Measurements from ENCODE around the gene GOLGA6L2. TPM values are rescaled to one million over a fixed set of nuclear protein-coding genes. Genes with fewer than 3 reads are reported as not detected.
"Not testable (repeated sequence)": the region's sequence is repeated elsewhere in the genome, so short reads cannot be mapped to it uniquely, and the experiment has no call there.

Gene GOLGA6L2
- total and polyA plus RNA-seq, 2 experiments from 2014 or later, result not detected

- Histone ChIP-seq H3K36me3 (replicated peaks; ENCODE audit: insufficient read depth, low read depth) (no peaks in the 10 kb centered on the region), H3K4me1 (ENCODE audit: insufficient read depth) (no peaks in the 10 kb centered on the region), H2AFZ (no peak overlapping the region), H3K27me3 (no peaks in the 10 kb centered on the region), H3K9me3 (ENCODE audit: low read depth) (no peaks in the 10 kb centered on the region), H3K9me2 (replicated peaks; ENCODE audit: insufficient read depth) (no peaks in the 10 kb centered on the region), H3K4me2 (no peak overlapping the region), H4K20me1 (ENCODE audit: insufficient read depth, poor library complexity, severe bottlenecking) (no peaks in the 10 kb centered on the region), H3K27ac (no peak overlapping the region), H3K79me2 (no peaks in the 10 kb centered on the region), H3K4me3 (no peak overlapping the region)
- TF ChIP-seq EZH2phosphoT487 (IDR thresholded peaks at IDR 0.05; ENCODE audit: low read depth, severe bottlenecking, unreplicated experiment) (no peak), EZH2 (IDR thresholded peaks at IDR 0.05; ENCODE audit: borderline replicate concordance) (no peak), CTCF (IDR thresholded peaks at IDR 0.05; ENCODE audit: poor library complexity) (no peak)
- DNase-seq (ENCODE audit: low spot score), result no peak
- WGBS (ENCODE audit: low lambda C conversion rate, missing lambda C conversion rate), result 60% methylated on average over 8 of the region's 8 CpGs
Measured at GRCh38 chr15:23401627-23402026, 45.4 kb downstream of the GOLGA6L2 start.

- H3K9me3 ChIP-seq (ENCODE audit: low read depth); H3K4me1 ChIP-seq (ENCODE audit: insufficient read depth); H3K36me3 ChIP-seq (replicated peaks; ENCODE audit: insufficient read depth, low read depth); H3K9me2 ChIP-seq (replicated peaks; ENCODE audit: insufficient read depth); H3K27me3 ChIP-seq; H4K20me1 ChIP-seq (ENCODE audit: insufficient read depth, poor library complexity, severe bottlenecking); H3K79me2 ChIP-seq; H2AFZ ChIP-seq; H3K4me3 ChIP-seq; H3K27ac ChIP-seq; DNase-seq (ENCODE audit: low spot score); H3K4me2 ChIP-seq: not testable (repeated sequence)
- WGBS (ENCODE audit: low lambda C conversion rate, missing lambda C conversion rate), result 80% methylated on average over 5 of the region's 5 CpGs
Measured at GRCh38 chr15:23399207-23399606, 47.8 kb downstream of the GOLGA6L2 start.

- H3K27ac ChIP-seq; H3K9me2 ChIP-seq (replicated peaks; ENCODE audit: insufficient read depth); DNase-seq (ENCODE audit: low spot score); H2AFZ ChIP-seq; H4K20me1 ChIP-seq (ENCODE audit: insufficient read depth, poor library complexity, severe bottlenecking); H3K4me2 ChIP-seq; H3K27me3 ChIP-seq; H3K4me1 ChIP-seq (ENCODE audit: insufficient read depth); H3K4me3 ChIP-seq; H3K79me2 ChIP-seq; H3K9me3 ChIP-seq (ENCODE audit: low read depth); H3K36me3 ChIP-seq (replicated peaks; ENCODE audit: insufficient read depth, low read depth): not testable (repeated sequence)
- WGBS (ENCODE audit: low lambda C conversion rate, missing lambda C conversion rate), result 96% methylated on average over 4 of the region's 4 CpGs
Measured at GRCh38 chr15:23398357-23398756, 48.7 kb downstream of the GOLGA6L2 start.

- no peaks in the 10 kb centered on the region for H4K20me1 ChIP-seq (ENCODE audit: insufficient read depth, poor library complexity, severe bottlenecking)
- no peaks in the 10 kb centered on the region for H3K9me3 ChIP-seq (ENCODE audit: low read depth)
- no peak overlapping the region for H3K4me3 ChIP-seq
- TF ChIP-seq CTCF (IDR thresholded peaks at IDR 0.05; ENCODE audit: poor library complexity) (no peak), EZH2phosphoT487 (IDR thresholded peaks at IDR 0.05; ENCODE audit: low read depth, severe bottlenecking, unreplicated experiment) (no peak), EZH2 (IDR thresholded peaks at IDR 0.05; ENCODE audit: borderline replicate concordance) (no peak)
- H3K4me2 ChIP-seq, result no peak overlapping the region
- no peaks in the 10 kb centered on the region for H3K79me2 ChIP-seq
- H2AFZ ChIP-seq, result no peak overlapping the region
- no peaks in the 10 kb centered on the region for H3K36me3 ChIP-seq (replicated peaks; ENCODE audit: insufficient read depth, low read depth)
- H3K27ac ChIP-seq, result no peak overlapping the region
- H3K9me2 ChIP-seq (replicated peaks; ENCODE audit: insufficient read depth), result no peaks in the 10 kb centered on the region
- WGBS (ENCODE audit: low lambda C conversion rate, missing lambda C conversion rate), result 86% methylated on average over 7 of the region's 7 CpGs
- no peak for DNase-seq (ENCODE audit: low spot score)
- H3K27me3 ChIP-seq, result no peaks in the 10 kb centered on the region
- no peaks in the 10 kb centered on the region for H3K4me1 ChIP-seq (ENCODE audit: insufficient read depth)
Measured at GRCh38 chr15:23397779-23398178, 49.3 kb downstream of the GOLGA6L2 start.

GRCh38 chr15:23395832-23396231, 51.2 kb downstream of the GOLGA6L2 start:
- Histone ChIP-seq H3K27ac (no peak overlapping the region), H3K36me3 (replicated peaks; ENCODE audit: insufficient read depth, low read depth) (no peaks in the 10 kb centered on the region), H3K9me3 (ENCODE audit: low read depth) (no peaks in the 10 kb centered on the region), H3K27me3 (no peaks in the 10 kb centered on the region), H3K4me2 (no peak overlapping the region), H3K9me2 (replicated peaks; ENCODE audit: insufficient read depth) (no peaks in the 10 kb centered on the region), H3K4me1 (ENCODE audit: insufficient read depth) (no peaks in the 10 kb centered on the region), H3K79me2 (no peaks in the 10 kb centered on the region), H3K4me3 (no peak overlapping the region), H4K20me1 (ENCODE audit: insufficient read depth, poor library complexity, severe bottlenecking) (no peaks in the 10 kb centered on the region), H2AFZ (no peak overlapping the region)
- WGBS (ENCODE audit: low lambda C conversion rate, missing lambda C conversion rate), result 48% methylated on average over 5 of the region's 5 CpGs
- no peak for DNase-seq (ENCODE audit: low spot score)
- TF ChIP-seq EZH2phosphoT487 (IDR thresholded peaks at IDR 0.05; ENCODE audit: low read depth, severe bottlenecking, unreplicated experiment), result no peak
- no peak for TF ChIP-seq CTCF (IDR thresholded peaks at IDR 0.05; ENCODE audit: poor library complexity)
